GM21529 (cell line): ENCODE data around the gene NFYB.
"Not testable (repeated sequence)": the region's sequence is repeated elsewhere in the genome, so short reads cannot be mapped to it uniquely, and the experiment has no call there.

Experiments used
- ATAC-seq: cut with Tn5 transposase; IDR thresholded peaks from one replicate; pipeline ENCODE4 v1.9.1; 2021; ENCODE audit not compliant: unreplicated experiment

Gene NFYB

DNA sequence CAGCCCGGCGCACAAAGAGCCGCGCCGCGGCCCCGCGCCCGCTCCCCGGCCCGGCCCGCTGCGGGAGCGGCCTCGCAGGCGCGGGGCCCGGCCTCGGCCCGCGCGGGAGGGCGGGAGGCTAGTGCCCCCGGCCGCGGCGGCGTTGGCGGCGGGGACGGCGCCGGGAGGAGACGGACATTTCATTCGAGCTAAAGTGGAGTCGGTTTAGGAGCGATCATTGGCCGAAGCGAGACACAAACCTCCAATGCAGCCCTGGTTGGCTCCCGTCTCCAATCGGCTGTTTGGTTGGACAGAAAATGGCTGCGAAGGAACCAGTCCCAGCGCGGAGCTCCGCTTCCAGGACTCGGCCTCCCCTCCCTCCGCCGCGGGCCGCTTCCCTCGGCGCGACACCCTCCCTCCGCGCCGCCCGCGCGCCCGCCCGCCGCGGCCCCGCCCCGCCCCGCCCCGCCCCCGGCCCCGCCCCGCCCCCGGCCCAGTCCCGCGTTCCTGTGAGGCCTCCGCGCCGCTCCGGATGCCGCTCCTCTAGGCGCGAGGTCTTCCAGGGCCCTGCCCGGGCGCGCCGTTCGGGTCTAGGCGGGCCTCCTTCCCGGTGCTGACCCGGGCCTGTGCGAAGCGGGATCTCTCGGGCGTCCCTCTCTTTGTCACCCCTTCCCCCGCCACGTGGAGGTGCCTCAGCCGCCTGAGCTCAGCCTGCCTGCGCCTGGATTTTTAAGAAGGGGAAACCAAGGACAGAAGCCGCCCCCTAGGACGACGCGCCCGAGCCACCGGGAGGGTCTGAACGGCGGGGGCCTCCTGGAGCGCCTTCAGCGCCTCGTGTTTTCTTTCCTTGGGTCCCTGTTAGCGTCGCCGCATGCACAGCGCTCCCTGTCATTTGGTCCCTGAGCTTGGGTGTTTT, at the start of gene NFYB:
Gene NFYB (minus strand): TSS at position 309 of the 895 bp plus-strand sequence. CDS start 2,757 bp downstream, outside the sequence.
- ATAC-seq = peak; percentile 94

DNA sequence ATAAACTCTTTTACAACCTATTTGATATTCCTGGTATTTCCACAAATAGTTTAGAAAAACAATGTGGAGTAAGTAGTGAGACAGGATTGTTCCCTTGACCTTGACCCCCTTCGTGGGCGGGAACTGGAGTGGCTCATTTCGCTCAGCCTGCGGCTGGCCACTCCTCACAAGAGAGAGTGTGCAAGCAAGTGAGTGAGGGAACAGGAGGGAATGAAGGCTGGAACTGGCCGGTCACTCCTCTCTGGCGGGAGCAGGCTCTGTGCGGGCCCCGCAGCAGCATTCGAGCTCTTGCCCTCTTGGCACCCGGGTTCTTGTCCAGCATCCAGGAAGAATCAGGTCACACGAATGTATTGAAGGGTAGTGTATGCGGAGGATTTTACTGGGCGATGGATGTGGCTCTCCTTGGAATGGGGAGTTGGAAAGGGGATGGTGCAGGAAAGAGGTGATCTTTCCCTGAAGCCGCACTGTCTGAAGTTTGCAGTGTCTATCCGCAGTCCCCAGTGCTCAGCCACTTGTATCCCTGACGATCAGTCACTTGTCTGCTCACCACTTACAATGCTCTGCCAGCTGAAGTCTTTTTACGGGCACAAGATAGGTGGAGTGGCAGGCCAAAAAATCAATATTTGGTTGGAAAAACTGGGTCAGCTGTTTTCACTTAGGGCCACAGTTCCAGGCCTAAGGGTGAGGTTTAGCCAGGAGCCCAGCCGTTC, 49.6 kb upstream of the NFYB start:
- ATAC-seq = no peak

DNA sequence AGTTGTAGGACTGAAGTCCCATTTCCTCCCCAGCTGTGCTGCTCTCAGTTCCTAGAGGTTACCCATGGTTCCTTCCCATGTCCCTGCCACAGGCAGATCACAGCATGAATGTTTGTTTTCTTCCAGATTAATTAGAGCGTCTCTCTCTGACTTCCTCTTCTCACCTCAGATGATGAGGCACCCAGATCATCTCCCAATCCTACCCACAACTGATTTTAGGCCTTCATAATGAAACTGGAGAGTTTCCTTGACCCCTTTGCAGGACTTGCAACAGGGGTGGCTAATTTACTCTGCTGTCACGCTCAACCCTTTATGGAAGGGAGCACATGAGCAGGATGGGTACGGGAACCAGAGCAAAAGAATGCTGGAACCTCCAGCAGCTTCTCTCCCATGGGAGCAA, 45.4 kb upstream of the NFYB start:
- no peak for ATAC-seq

DNA sequence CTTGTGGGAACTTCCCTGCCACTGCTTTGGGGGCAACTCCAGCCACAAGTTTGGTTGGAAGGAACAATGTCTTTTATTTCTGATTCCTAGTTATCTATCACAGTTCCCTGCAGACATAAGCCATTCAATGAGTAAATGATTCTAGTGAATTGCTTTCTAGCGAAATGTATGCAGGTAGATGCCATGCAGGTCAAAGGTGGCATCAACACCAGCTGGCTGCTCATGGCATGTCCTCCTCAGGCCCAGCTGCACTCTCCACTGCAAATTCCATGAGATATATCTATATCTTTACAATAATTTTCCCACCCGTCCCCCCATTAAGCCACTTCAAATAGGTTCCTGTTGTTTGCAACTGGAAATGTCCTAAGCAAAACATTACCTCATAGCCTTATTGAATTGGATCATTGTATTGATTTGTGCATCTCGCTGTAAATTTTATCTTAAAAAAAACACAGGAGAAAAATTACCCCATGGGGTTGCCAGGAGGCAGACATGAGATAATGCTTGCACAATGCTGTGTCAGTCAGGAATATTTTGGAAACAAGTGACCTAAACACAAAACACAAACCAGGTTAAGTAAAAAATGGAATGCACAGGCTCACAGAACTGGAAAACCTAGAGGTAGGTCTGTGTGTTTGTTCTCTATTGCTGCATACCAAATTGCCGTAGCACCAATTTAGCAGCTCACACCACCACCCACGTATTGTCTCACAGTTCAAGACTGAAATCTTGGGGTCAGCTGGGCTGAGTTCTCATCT, 44.8 kb upstream of the NFYB start:
- no peak for ATAC-seq

DNA sequence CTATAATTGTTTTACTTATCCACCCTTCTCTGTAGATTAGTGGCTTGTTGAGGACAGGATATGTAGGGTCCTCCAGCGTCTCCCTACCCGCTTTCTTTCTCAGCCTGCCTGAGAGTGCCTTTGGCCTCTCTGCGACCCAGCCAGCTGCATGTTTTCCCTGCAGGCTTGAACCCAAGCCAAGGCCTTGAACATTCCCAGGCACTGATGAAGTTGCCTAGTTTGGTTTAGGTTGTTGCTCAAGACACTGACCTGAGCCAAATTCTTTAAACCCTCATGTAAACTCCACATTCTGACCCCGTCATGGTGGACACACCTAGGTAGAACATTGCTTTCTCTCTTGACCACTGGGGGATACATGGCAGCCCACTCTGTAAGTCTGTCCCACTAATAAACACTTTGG, 44.1 kb upstream of the NFYB start:
- no peak for ATAC-seq

DNA sequence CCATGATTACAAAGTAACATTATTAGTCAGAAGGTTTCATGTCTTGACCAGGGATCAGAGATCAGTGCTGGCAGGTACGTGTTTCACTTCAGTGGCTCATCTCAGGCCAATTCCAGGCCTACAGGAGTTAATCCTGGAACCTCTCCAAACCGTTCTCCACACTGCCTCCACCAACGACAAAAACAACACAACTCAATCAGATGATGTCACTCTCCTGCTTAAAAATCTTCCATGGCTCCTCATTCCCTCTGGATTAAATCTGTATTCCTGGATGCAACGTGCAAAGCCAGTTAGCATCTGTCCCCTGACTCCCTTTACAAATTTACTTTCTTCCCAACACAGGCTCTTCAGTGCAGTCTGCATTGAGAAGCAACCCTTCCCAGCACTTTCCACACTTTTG, 43.3 kb upstream of the NFYB start:
- ATAC-seq = no peak

DNA sequence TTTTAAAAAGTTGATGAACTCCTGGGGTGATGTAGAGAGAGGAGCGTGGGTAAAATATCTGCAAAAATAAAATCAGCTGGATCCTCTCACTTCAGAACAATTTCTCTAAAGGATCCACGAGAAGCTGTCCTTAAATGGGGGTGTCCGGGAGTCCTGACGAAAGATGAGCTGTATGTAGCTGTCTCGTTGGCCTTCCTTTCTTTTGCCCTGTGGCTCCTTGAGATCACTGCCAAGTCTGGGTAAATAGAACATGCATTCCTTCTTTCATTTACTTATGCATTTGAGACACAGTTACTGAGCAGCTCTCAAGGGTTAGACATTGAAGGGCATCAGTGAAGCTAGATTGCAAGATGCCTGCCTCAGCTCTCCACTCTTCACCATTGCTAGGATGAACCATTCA, 42.4 kb upstream of the NFYB start:
- ATAC-seq = no peak

DNA sequence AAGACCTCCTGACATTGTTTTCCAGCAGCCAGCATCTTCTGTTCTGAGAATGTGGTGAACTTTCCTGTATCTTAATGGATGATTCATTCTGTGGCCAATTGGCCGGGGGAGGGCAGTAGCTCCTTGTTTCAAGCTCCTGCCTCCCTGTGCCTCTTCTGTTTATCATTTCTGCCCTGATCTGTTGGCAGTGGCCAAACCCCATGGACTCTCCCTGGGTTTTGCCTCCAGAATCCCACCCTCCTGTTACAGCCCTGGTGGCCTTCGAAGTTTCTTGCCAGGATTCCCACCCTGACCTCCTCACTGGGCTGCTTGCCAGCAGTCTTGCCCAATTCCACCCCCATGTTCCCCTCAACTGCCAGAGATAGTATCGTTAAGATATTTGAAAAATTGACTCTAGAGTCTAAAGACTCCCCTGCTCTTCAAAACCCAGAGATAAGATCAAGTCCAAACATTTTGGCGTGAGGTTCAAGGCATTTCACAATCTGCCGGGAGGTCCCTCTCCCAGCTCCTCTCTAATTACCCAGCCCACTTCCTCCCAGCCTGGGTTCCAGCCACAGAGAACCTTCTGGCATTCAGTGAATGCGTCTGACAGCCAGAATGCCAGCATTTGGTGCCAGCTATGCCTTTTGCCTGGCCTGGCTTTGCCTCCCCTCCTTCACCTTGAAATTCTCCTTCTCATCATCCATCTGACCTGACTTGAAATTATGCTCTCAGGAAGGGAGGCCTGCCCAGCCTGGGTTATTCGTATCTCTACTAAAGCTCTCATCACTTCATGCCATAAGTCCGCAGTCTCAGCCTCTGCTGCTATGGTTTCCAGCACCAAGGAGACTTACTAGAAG, 39.9 kb upstream of the NFYB start:
- ATAC-seq = no peak

DNA sequence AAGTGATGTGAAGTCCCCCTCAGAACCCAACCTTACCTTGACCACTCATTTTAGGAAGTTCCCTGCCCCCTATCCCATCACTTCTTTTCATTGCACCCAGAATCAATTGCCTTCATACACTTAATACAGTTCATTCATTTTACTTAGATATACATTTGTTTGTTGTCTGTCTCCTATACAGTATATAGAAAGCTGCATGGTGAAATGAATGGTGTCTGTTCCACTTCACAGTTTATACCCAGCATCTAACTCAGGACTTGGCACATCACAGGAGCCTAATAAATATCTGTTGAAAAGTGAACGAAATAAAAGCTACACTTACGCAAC, 39.3 kb upstream of the NFYB start:
- no peak for ATAC-seq

DNA sequence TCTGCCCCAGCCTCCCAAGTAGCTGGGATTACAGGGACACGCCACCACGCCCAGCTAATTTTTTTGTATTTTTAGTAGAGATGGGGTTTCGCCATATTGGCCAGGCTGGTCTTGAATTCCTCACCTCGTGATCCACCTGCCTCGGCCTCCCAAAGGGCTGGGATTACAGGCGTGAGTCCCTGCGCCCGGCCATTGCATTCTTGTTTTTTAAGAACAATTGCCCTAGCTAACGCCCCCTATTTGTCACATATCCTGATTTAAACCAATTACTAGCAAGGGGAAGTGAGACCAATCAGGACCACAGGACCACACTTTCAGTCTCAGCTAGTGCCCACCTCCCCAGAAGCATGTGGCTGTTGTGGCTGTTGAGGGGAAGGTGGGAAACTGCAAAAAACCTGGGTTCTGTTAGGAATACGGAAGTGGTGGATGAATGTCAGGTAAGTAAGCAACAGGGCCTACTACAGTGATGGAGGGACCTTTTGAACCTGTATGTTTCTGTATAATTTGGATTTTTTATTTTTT, 37.8 kb upstream of the NFYB start:
- no peak for ATAC-seq

DNA sequence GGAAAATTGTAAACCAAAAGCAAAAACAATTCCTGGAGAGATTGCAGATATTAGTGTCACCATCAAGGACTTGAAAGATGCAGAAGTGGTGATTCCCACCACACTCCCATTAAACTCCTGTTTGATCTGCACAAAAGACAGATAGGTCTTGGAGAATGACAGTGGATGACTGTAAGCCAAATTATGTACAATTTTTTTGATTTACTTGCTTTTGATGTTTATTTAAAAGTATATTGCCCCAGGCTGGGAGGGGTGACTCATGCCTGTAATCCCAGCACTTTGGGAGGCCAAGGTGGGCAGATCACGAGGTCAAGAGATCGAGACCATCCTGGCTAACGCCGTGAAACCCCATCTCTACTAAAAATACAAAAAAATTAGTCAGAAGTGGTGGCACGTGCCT, 35.8 kb upstream of the NFYB start:
- ATAC-seq = not testable (repeated sequence)

DNA sequence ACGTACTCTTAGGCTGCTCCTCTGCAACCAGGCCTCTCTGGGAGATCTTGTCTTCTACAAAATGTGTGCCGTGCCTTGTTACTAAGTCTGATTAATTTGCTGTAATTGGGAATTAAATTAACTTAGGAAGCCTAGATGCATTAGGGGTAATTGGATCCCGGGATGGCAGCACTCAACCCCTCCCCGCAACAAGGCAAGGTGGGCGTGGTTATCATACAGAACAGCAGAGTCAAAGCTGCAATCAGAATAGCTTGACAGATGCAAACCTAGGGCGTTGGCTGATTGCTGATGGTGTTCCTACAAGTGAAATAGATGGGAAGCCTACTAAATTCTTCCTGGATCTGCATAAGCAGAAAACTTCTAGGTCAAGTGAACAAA, 34.5 kb upstream of the NFYB start:
- no peak for ATAC-seq

DNA sequence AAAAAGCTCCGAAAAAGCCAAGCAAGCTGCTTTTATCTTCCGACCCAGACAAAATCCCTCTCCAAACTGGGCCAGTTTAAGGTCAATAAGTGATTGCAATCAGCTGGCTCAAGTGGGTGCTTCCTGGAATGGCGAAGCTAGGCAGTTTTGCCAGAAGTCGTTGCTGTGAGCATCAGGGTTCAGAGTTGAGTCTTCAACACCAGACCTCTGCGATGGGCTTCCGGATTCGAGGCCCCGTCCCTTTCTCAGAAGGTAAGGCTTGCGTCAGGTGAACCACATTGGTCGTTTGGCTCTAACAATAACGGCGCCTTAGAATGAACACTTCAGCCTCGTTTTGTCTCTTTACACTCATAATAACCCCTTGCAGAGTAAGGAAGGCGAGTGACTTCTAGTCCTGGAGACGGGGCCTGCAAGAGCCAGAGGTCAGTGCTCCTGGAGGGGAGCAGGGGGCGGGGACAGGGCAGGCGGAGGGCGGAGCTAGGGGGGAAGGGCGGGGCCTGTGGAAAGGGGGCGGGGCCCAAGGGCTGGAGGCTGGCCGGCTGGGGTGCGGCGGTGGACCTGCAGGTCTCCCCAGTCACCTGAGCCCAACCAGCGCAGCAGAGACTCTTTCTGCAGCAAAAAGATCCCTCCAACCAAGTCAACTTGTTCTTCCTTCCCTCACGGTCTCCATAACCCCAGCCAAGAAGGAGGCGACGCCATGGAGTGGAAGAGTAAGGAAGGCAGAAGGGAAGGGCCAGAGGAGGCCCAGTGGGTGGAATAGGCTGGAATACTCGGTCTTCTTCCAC, 34.0 kb upstream of the NFYB start:
- no peak for ATAC-seq

DNA sequence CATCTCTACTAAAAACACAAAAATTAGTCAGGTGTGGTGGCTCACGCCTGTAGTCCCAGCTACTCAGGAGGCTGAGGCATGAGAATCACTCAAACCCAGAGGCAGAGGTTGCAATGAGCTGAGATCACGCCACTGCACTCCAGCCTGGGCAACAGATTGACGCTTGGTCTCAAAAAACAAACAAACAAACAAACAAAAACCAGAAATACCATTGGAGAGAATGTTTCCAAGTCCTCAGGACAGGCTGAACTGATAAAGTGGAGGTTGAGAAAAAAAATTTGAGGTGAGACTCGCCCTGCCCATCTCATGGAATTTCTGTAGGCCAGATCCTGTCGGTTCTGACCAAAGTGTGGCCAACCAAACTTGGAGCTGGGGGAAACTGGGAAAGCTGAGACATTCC, 30.6 kb upstream of the NFYB start:
- no peak for ATAC-seq

DNA sequence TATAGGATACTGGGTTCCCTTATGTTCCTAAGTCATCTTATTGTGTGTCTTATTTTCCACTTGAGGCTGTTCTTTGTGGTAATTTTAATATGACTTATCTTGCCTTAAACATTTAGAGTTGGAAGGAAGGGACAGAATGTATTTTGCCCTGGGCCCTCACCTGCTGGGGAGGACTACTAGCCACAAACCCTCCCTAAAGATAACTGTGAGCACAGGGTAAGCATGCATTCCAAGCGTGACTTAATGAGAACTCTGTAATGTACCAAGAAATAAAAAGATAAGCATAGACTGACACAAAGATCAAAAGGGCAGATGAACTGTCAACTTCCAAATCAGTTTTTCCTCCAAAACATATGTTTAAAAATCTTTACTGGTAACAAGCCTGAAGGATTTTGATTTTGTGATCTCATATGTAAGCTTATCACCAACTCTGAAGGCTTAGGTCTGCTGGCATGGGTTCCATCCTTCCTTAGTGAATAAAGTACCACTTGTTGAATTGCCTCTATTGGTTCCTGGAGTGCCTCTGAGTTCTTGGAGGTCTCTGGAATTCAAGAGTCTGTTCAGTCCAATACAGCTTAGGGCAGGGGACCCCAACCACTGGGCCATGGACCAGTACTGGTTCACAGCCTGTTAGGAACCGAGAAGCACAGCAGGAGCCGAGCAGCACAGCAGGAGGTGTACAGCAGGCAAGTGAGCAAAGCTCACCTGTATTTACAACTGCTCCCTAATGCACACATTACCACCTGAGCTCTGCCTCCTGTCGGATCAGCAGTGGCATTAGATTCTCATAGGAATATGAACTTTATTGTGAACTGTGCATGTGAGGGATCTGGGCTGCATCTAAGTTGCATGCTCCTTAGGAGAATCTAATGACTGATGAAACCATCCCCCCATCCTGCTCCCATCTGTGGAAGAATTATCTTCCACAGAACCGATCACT, 29.8 kb upstream of the NFYB start:
- no peak for ATAC-seq

DNA sequence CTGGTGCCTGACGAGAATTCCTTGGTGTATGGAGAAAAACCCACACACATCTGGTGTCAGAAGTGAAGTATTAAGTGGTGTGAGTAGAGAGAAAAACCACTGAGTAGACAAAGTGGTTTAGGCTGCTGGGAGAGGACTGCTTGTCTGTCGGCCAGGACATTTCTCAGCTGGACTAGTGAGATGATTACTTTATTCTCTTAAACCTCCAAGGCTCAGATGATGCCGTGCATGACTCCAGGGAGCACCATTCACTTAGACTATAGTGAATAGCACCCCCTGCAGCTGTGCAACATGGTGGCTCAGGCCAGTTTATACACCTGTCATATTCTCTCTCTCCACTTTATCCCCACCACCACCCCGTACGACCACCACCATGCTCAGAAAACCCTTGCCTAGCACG, 28.5 kb upstream of the NFYB start:
- ATAC-seq = no peak

DNA sequence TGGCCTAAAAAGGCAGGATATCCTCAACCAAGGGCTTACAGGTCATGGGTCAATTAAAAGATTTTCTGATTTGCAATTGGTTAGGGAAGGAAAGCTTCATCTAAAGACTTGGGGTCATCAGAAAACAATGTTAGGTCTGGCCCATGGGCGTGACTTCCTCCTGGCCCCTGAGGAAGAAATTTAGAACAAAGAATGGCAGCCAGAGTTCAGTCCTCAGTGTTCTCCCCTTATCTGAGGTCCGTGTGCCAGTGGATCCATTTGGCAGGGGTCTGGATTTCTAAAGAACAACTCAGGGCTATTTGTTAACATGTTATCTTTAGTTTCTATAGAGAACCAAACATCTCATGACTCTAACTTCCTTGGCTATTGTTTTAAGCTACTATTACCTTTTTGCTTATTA, 27.8 kb upstream of the NFYB start:
- ATAC-seq = no peak

DNA sequence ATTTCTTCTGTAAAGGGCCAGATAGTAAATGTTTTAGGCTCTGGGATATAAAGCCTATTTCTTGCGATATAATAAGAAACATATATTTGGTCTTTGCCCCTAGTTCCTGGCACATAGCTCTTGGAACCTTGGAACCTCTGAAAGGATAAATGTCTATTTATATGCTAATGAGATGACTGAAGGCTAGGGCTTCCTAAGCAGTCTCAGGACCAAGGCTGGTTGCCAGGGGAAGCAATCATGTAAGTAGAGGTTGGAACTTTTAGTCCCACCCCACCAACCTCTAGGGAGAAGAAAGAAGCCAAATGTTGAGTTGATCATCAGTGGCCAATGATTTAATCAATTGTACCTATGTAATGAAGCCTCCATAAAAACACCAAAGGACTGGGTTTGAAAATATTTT, 26.6 kb upstream of the NFYB start:
- no peak for ATAC-seq

DNA sequence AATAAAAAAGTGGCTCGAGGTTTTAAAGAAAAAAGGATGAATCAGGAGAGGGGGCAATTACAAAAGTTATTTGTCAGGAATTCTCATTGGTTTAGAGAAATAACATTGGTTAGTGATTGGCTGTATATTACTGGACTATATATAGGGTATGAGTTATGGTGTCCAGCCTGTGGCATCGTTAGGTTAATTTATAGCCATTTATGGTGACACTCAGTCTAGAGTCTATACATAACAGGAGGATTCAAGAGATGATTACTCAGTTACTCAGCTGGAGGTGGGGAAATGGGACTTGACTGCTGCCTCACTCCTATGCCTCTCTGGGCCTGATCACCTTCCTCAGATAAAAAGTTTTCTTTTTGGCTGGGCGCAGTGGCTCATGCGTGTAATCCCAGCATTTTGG, 25.6 kb upstream of the NFYB start:
- ATAC-seq = no peak
